Neural progenitor cell (in vitro differentiated cells): ENCODE measurements around the gene RUNX1. TPM values are rescaled to one million over a fixed set of nuclear protein-coding genes. Genes with fewer than 3 reads are reported as not detected.

ENCODE experiments used
- DNase-seq: peaks from one replicate; pipeline ENCODE4 v3.0.0-alpha.2; 2016; ENCODE audit warnings: low spot score
- H2AFZ ChIP-seq: fragments of 200-600 bp; sonication (generic); replicated peaks from 2 replicates; pipeline ENCODE4 v1.6.1; 2016; ENCODE audit warnings: antibody characterized with exemption
- H3F3A ChIP-seq: fragments of 200-600 bp; sonication (generic); 2 replicates; pipeline ENCODE4 v1.6.1; 2016; ENCODE audit warnings: antibody characterized with exemption, low read depth
- H3K27ac ChIP-seq: fragments of 200-600 bp; sonication (generic); 2 replicates; pipeline ENCODE4 v1.5.1; 2016; ENCODE audit warnings: mild to moderate bottlenecking
- H3K27me3 ChIP-seq: fragments of 200-600 bp; sonication (generic); 2 replicates; pipeline ENCODE4 v1.6.1; 2016; ENCODE audit warnings: mild to moderate bottlenecking, moderate library complexity
- H3K36me3 ChIP-seq: fragments of 200-600 bp; sonication (generic); 2 replicates; pipeline ENCODE4 v1.5.1; 2016
- H3K4me1 ChIP-seq: fragments of 200-600 bp; sonication (generic); 2 replicates; pipeline ENCODE4 v1.6.1; 2016; ENCODE audit warnings: mixed run types
- H3K4me2 ChIP-seq: fragments of 200-600 bp; sonication (generic); 2 replicates; pipeline ENCODE4 v1.6.1; 2016
- H3K4me3 ChIP-seq: fragments of 200-600 bp; sonication (generic); 2 replicates; pipeline ENCODE4 v1.5.1; 2016
- H3K79me2 ChIP-seq: fragments of 200-600 bp; sonication (generic); 2 replicates; pipeline ENCODE4 v1.6.1; 2016; ENCODE audit warnings: low read depth
- H3K9ac ChIP-seq: fragments of 200-600 bp; sonication (generic); 2 replicates; pipeline ENCODE4 v1.6.1; 2016
- H3K9me3 ChIP-seq: fragments of 200-600 bp; sonication (generic); 2 replicates; pipeline ENCODE4 v1.5.1; 2016; ENCODE audit warnings: low read depth
- H4K20me1 ChIP-seq: fragments of 200-600 bp; sonication (generic); 2 replicates; pipeline ENCODE4 v1.6.1; 2016; ENCODE audit warnings: low read depth
- H3K27ac Mint-ChIP-seq: 3 replicates; pipeline ENCODE4 v1.8.0; 2021; ENCODE audit warnings: mixed read lengths
- H3K27me3 Mint-ChIP-seq: 2 replicates; pipeline ENCODE4 v1.8.0; 2022; ENCODE audit warnings: low read depth, mild to moderate bottlenecking, inconsistent platforms, moderate library complexity, mixed read lengths; ENCODE audit not compliant: insufficient read depth
- H3K36me3 Mint-ChIP-seq: 3 replicates; pipeline ENCODE4 v1.8.0; 2021; ENCODE audit warnings: mixed read lengths
- H3K4me1 Mint-ChIP-seq: 3 replicates; pipeline ENCODE4 v1.8.0; 2021; ENCODE audit warnings: mixed read lengths
- H3K4me3 Mint-ChIP-seq: 3 replicates; pipeline ENCODE4 v1.8.0; 2021; ENCODE audit warnings: mild to moderate bottlenecking, moderate library complexity, mixed read lengths
- H3K9me3 Mint-ChIP-seq: 3 replicates; pipeline ENCODE4 v1.8.0; 2020; ENCODE audit warnings: mixed read lengths
- EZH2 ChIP-seq: fragments of 200-600 bp; sonication (generic); IDR thresholded peaks from 2 replicates; pipeline ENCODE4 v1.6.1; 2017; ENCODE audit warnings: antibody characterized with exemption, mild to moderate bottlenecking, moderate library complexity
- EZH2phosphoT487 ChIP-seq: fragments of 200-600 bp; sonication (generic); IDR thresholded peaks from 2 replicates; pipeline ENCODE4 v1.6.1; 2017; ENCODE audit warnings: antibody characterized with exemption
- total RNA-seq: library from RNA; depleted of rRNA; stranded (reverse); fragments of >200 nt; gene quantifications from 2 replicates; pipeline ENCODE4 v1.2.3, GENCODE V29; 2015; ENCODE audit warnings: low replicate concordance
- TF ChIP-seq, protein P1 (sequence below): fragments of 200-600 bp; sonication (generic); IDR thresholded peaks from 2 replicates; pipeline ENCODE4 v1.5.1; 2017; ENCODE audit warnings: antibody characterized with exemption, mild to moderate bottlenecking

Gene RUNX1
- total RNA-seq, 1 donor from 2014 or later = 0.09 TPM

- no peak overlapping the region for H3K27ac ChIP-seq
- no peaks in the 10 kb centered on the region for H3K4me1 ChIP-seq
- no peak overlapping the region for H3K4me3 ChIP-seq
- Mint-ChIP-seq H3K27me3 (peaks cover 11% of the 10 kb centered on the region), H3K9me3 (peaks cover 5% of the 10 kb centered on the region), H3K4me3 (no peak overlapping the region), H3K4me1 (peaks cover 2% of the 10 kb centered on the region), H3K27ac (no peak overlapping the region), H3K36me3 (no peaks in the 10 kb centered on the region)
- no peak overlapping the region for H3K9ac ChIP-seq
- H3K9me3 ChIP-seq = no peaks in the 10 kb centered on the region
- H4K20me1 ChIP-seq = no peaks in the 10 kb centered on the region
- no peaks in the 10 kb centered on the region for H3K27me3 ChIP-seq
- H3K79me2 ChIP-seq = no peaks in the 10 kb centered on the region
- TF ChIP-seq, protein P1, sequence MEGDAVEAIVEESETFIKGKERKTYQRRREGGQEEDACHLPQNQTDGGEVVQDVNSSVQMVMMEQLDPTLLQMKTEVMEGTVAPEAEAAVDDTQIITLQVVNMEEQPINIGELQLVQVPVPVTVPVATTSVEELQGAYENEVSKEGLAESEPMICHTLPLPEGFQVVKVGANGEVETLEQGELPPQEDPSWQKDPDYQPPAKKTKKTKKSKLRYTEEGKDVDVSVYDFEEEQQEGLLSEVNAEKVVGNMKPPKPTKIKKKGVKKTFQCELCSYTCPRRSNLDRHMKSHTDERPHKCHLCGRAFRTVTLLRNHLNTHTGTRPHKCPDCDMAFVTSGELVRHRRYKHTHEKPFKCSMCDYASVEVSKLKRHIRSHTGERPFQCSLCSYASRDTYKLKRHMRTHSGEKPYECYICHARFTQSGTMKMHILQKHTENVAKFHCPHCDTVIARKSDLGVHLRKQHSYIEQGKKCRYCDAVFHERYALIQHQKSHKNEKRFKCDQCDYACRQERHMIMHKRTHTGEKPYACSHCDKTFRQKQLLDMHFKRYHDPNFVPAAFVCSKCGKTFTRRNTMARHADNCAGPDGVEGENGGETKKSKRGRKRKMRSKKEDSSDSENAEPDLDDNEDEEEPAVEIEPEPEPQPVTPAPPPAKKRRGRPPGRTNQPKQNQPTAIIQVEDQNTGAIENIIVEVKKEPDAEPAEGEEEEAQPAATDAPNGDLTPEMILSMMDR = no peak
- TF ChIP-seq EZH2phosphoT487 = no peak
- TF ChIP-seq EZH2 = no peak
- H3K36me3 ChIP-seq = no peaks in the 10 kb centered on the region
- DNase-seq = no peak
- H3K4me2 ChIP-seq = no peak overlapping the region
- H2AFZ ChIP-seq = no peak overlapping the region
- no peaks in the 10 kb centered on the region for H3F3A ChIP-seq
Measured at GRCh38 chr21:34824314-34824713, 224.8 kb downstream of the RUNX1 start.

DNA sequence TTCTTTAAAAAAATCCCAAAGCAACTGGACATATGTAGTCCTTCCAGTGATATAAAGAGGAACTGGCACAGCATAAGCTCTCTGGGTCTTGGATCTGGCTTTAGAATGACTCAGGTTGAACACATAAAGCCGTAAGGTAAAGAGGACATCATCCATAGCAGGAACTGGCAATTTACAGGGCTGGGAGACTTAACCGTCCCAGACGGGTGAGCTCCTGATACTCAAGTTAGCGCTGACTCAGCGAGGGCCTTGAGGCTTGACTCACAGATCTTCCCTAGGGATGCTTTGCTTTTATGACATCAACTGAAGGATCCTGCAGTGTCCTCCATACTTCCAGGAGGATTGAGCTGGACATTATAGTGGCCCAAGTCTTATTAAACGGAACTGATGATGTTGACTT is 226.2 kb downstream of the RUNX1 start:
- no peaks in the 10 kb centered on the region for H3K36me3 Mint-ChIP-seq
- no peak for TF ChIP-seq EZH2phosphoT487
- TF ChIP-seq, protein P1 = no peak
- TF ChIP-seq EZH2 = no peak
- Histone ChIP-seq H3K4me2 (no peak overlapping the region), H3K4me1 (peaks cover 3% of the 10 kb centered on the region), H4K20me1 (no peaks in the 10 kb centered on the region), H2AFZ (no peak overlapping the region), H3K27me3 (no peaks in the 10 kb centered on the region), H3K4me3 (no peak overlapping the region), H3K79me2 (no peaks in the 10 kb centered on the region), H3F3A (no peaks in the 10 kb centered on the region), H3K27ac (no peak overlapping the region), H3K9ac (no peak overlapping the region), H3K9me3 (no peaks in the 10 kb centered on the region), H3K36me3 (no peaks in the 10 kb centered on the region)
- no peak overlapping the region for H3K27ac Mint-ChIP-seq
- DNase-seq = no peak
- H3K4me1 Mint-ChIP-seq = peaks cover 8% of the 10 kb centered on the region
- H3K4me3 Mint-ChIP-seq = no peak overlapping the region
- H3K27me3 Mint-ChIP-seq = peaks cover 17% of the 10 kb centered on the region
- peaks cover 3% of the 10 kb centered on the region for H3K9me3 Mint-ChIP-seq

- TF ChIP-seq, protein P1 = no peak
- TF ChIP-seq EZH2 = no peak
- no peak for TF ChIP-seq EZH2phosphoT487
- Histone ChIP-seq H3K9ac (no peak overlapping the region), H3K36me3 (no peaks in the 10 kb centered on the region), H3K9me3 (no peaks in the 10 kb centered on the region), H3K79me2 (no peaks in the 10 kb centered on the region), H3K4me2 (no peak overlapping the region), H4K20me1 (no peaks in the 10 kb centered on the region), H3K4me3 (no peak overlapping the region), H3K27me3 (no peaks in the 10 kb centered on the region), H3F3A (no peaks in the 10 kb centered on the region), H3K4me1 (peaks cover 6% of the 10 kb centered on the region), H3K27ac (no peak overlapping the region), H2AFZ (no peak overlapping the region)
- Mint-ChIP-seq H3K27me3 (peaks cover 17% of the 10 kb centered on the region), H3K27ac (no peak overlapping the region), H3K4me1 (peaks cover 14% of the 10 kb centered on the region), H3K9me3 (peaks cover 3% of the 10 kb centered on the region), H3K36me3 (no peaks in the 10 kb centered on the region), H3K4me3 (no peak overlapping the region)
- no peak for DNase-seq
Measured at GRCh38 chr21:34822168-34822567, 226.9 kb downstream of the RUNX1 start.
